Measurements from ENCODE around the gene SPESP1.

GRCh38 chr15:68957696-68958095 is 27.4 kb downstream of the SPESP1 start:
- TF ChIP-seq CTCF (IDR thresholded peaks at IDR 0.05; ENCODE audit: extremely low read depth in 1 of 2, insufficient read depth in 1 of 2, low read depth in 1 of 2, low read length in 2 of 2) (no peak), GATA2 (IDR thresholded peaks at IDR 0.05; ENCODE audit: insufficient read depth, insufficient read length, low read depth, low read length) (no peak), POLR2A (IDR thresholded peaks at IDR 0.05; ENCODE audit: low read depth, low read length) (no peak), EZH2 (IDR thresholded peaks at IDR 0.05; ENCODE audit: borderline replicate concordance, low read depth, low read length, severe bottlenecking) (no peak), MYC (IDR thresholded peaks at IDR 0.05; ENCODE audit: low read depth, low read length) (no peak), POLR2AphosphoS5 (IDR thresholded peaks at IDR 0.05; ENCODE audit: insufficient read depth, low read depth, low read length) (no peak)
